CD4-positive, alpha-beta T cell treated with Interferon alpha-2 for 1 hour (primary cell): ENCODE measurements around the gene RSL1D1.
A peak's percentile ranks its signal among the peaks of the same experiment; 100 is the strongest.

Experiments used
- DNase-seq, 2 donors: peaks; one replicate each; pipeline ENCODE4 v3.0.0-alpha.2; 2020 to 2022

RSL1D1 gene

GRCh38 chr16:11851294-11852091 is at the start of gene RSL1D1:
RSL1D1 (minus strand) TSS chr16:11851542; CDS start chr16:11851512, 30 bp downstream.
- DNase-seq = peak; percentile 94 to 97

- DNase-seq = no peak
These were observed 49.7 kb upstream of the RSL1D1 start for GRCh38 chr16:11901091-11901490.

GRCh38 chr16:11896486-11897176 is 45.3 kb upstream of the RSL1D1 start:
- DNase-seq = no peak

GRCh38 chr16:11893571-11893970 is 42.2 kb upstream of the RSL1D1 start:
- DNase-seq = no peak

- DNase-seq = no peak
These were observed 41.4 kb upstream of the RSL1D1 start for GRCh38 chr16:11892761-11893160.

GRCh38 chr16:11890231-11890965 is 39.1 kb upstream of the RSL1D1 start:
- DNase-seq = no peak

GRCh38 chr16:11886881-11887280 is 35.5 kb upstream of the RSL1D1 start:
- no peak for DNase-seq

GRCh38 chr16:11884035-11884434 is 32.7 kb upstream of the RSL1D1 start:
- no peak for DNase-seq

- no peak for DNase-seq
These were observed 28.7 kb upstream of the RSL1D1 start for GRCh38 chr16:11880007-11880406.

- no peak for DNase-seq
These were observed 26.0 kb upstream of the RSL1D1 start for GRCh38 chr16:11877374-11877773.

GRCh38 chr16:11876306-11876705 is 25.0 kb upstream of the RSL1D1 start:
- no peak for DNase-seq

GRCh38 chr16:11875721-11876120 is 24.4 kb upstream of the RSL1D1 start:
- DNase-seq = no peak

- no peak for DNase-seq
These were observed 19.9 kb upstream of the RSL1D1 start for GRCh38 chr16:11871193-11871592.

- DNase-seq = no peak
These were observed 19.1 kb upstream of the RSL1D1 start for GRCh38 chr16:11870399-11870798.

GRCh38 chr16:11869353-11870228 is 18.2 kb upstream of the RSL1D1 start:
- DNase-seq = no peak

GRCh38 chr16:11868412-11868980 is 17.2 kb upstream of the RSL1D1 start:
- DNase-seq = no peak

GRCh38 chr16:11862489-11862888 is 11.1 kb upstream of the RSL1D1 start:
- no peak for DNase-seq

- DNase-seq = no peak
These were observed 5.8 kb upstream of the RSL1D1 start for GRCh38 chr16:11857161-11857560.

- DNase-seq = no peak
These were observed 909 bp upstream of the RSL1D1 start for GRCh38 chr16:11852092-11852809.

- DNase-seq = no peak
These were observed 2.5 kb downstream of the RSL1D1 start for GRCh38 chr16:11848842-11849241.

GRCh38 chr16:11844499-11844898 is 6.8 kb downstream of the RSL1D1 start:
- DNase-seq = no peak

GRCh38 chr16:11843861-11844260 is 7.5 kb downstream of the RSL1D1 start:
- no peak for DNase-seq
